Panc1 (cell line): ENCODE data around the gene CPLX1.
"Not testable (repeated sequence)": the region's sequence is repeated elsewhere in the genome, so short reads cannot be mapped to it uniquely, and the experiment has no call there.

Experiments
- POLR2AphosphoS5 ChIP-seq: IDR thresholded peaks from 2 replicates; pipeline ENCODE4 v1.6.1; 2012; ENCODE audit warnings: mild to moderate bottlenecking, low read depth, low read length, moderate library complexity
- REST ChIP-seq, 2 experiments: IDR thresholded peaks; 2 replicates each; pipeline ENCODE4 v1.6.1; 2011 to 2012; ENCODE audit warnings: low read depth in 2 of 2, control low read depth in 1 of 2, low read length in 1 of 2, mild to moderate bottlenecking in 1 of 2, moderate library complexity in 1 of 2; ENCODE audit not compliant: insufficient read depth in 1 of 2
- TF ChIP-seq, protein P1 (sequence below): fragments of 450-650 bp; IDR thresholded peaks from 2 replicates; pipeline ENCODE4 v1.5.1; 2017; ENCODE audit warnings: mild to moderate bottlenecking

DNA sequence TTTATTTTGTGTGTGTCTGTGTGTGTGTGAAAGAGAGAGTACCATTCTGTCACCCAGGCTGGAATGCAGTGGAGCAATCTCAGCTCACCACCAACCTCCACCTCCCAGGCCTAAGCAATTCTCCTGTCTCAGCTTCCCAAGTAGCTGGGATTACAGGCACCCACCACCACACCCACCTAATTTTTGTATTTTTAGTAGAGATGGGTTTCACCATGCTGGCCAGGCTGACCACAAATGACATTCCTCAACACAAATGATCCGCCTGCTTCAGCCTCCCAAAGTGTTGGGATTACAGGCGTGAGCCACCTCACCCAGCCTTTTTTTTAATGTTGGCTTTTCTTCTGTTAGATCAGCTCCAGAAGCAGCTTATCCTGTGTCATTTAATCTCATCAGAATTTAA, 50.4 kb downstream of the CPLX1 start:
- TF ChIP-seq, protein P1, sequence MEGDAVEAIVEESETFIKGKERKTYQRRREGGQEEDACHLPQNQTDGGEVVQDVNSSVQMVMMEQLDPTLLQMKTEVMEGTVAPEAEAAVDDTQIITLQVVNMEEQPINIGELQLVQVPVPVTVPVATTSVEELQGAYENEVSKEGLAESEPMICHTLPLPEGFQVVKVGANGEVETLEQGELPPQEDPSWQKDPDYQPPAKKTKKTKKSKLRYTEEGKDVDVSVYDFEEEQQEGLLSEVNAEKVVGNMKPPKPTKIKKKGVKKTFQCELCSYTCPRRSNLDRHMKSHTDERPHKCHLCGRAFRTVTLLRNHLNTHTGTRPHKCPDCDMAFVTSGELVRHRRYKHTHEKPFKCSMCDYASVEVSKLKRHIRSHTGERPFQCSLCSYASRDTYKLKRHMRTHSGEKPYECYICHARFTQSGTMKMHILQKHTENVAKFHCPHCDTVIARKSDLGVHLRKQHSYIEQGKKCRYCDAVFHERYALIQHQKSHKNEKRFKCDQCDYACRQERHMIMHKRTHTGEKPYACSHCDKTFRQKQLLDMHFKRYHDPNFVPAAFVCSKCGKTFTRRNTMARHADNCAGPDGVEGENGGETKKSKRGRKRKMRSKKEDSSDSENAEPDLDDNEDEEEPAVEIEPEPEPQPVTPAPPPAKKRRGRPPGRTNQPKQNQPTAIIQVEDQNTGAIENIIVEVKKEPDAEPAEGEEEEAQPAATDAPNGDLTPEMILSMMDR: not testable (repeated sequence)
- TF ChIP-seq REST (IDR thresholded peaks at IDR 0.05; ENCODE audit: insufficient read depth in 1 of 2, low read depth in 2 of 2, low read length in 1 of 2); POLR2AphosphoS5: not testable (repeated sequence)
